ENCODE results near the gene GDF7. TPM values are rescaled to one million over a fixed set of nuclear protein-coding genes. Genes with fewer than 3 reads are reported as not detected.

Gene GDF7
- total RNA-seq, 2 experiments from 2014 or later = 0.02 to 0.05 TPM

- H3K27me3 Mint-ChIP-seq = no peaks in the 10 kb centered on the region
- CTCF ChIA-PET = no interaction called here
- no peaks in the 10 kb centered on the region for H3K9me3 Mint-ChIP-seq
- H3K27ac Mint-ChIP-seq = no peak overlapping the region
- no peak overlapping the region for H3K4me3 Mint-ChIP-seq
- POLR2A ChIA-PET = no interaction called here
- intact Hi-C loops (cut with micrococcal nuclease) = no loop called here
- peaks cover 10% of the 10 kb centered on the region for H3K36me3 Mint-ChIP-seq
- no peak for DNase-seq
- no peaks in the 10 kb centered on the region for H3K4me1 Mint-ChIP-seq (ENCODE audit: low read depth)
These were observed 43.2 kb upstream of the GDF7 start for GRCh38 chr2:20623741-20624155.

- H3K27ac Mint-ChIP-seq = no peak overlapping the region
- CTCF ChIA-PET = no interaction called here
- intact Hi-C loops (cut with micrococcal nuclease) = no loop called here
- DNase-seq = no peak
- H3K27me3 Mint-ChIP-seq = no peaks in the 10 kb centered on the region
- peaks cover 11% of the 10 kb centered on the region for H3K36me3 Mint-ChIP-seq
- H3K9me3 Mint-ChIP-seq = no peaks in the 10 kb centered on the region
- POLR2A ChIA-PET = no interaction called here
- no peak overlapping the region for H3K4me3 Mint-ChIP-seq
- H3K4me1 Mint-ChIP-seq (ENCODE audit: low read depth) = no peaks in the 10 kb centered on the region
These were observed 42.6 kb upstream of the GDF7 start for GRCh38 chr2:20624156-20624883.

DNA sequence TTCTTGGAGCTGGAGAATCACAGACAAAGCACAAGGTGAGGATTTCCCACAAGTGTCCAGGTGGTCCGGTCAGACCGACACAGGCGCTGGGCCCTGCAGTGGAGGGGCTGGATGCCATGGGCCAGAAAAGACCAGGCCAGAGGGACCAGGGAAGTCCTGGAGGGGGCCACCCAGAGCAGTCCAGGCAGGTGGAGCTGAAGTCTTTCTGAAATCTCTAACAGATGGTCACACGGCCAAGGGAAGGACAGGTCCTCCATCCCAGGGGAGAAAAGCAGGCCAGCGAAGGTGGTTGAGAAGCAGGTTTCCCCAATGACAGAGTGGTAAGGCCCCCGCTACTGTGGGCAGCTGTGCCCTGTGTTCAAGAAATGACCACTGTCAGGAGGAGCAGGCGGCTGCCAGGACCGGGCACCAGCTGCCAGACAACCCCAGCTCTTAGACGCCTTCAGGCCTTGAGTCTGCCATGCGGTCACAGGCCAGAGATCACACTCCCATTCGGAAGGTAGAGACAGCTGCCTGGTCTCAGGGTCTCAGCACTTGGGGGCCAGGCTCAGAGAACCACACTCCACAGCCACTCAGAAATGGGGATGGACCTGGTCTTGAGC, 42.0 kb upstream of the GDF7 start:
- intact Hi-C loops (cut with micrococcal nuclease) = no loop called here
- DNase-seq = no peak
- H3K9me3 Mint-ChIP-seq = no peaks in the 10 kb centered on the region
- no peak overlapping the region for H3K4me3 Mint-ChIP-seq
- no peaks in the 10 kb centered on the region for H3K27me3 Mint-ChIP-seq
- POLR2A ChIA-PET = no interaction called here
- CTCF ChIA-PET = no interaction called here
- H3K4me1 Mint-ChIP-seq (ENCODE audit: low read depth) = no peaks in the 10 kb centered on the region
- peaks cover 11% of the 10 kb centered on the region for H3K36me3 Mint-ChIP-seq
- no peak overlapping the region for H3K27ac Mint-ChIP-seq

DNA sequence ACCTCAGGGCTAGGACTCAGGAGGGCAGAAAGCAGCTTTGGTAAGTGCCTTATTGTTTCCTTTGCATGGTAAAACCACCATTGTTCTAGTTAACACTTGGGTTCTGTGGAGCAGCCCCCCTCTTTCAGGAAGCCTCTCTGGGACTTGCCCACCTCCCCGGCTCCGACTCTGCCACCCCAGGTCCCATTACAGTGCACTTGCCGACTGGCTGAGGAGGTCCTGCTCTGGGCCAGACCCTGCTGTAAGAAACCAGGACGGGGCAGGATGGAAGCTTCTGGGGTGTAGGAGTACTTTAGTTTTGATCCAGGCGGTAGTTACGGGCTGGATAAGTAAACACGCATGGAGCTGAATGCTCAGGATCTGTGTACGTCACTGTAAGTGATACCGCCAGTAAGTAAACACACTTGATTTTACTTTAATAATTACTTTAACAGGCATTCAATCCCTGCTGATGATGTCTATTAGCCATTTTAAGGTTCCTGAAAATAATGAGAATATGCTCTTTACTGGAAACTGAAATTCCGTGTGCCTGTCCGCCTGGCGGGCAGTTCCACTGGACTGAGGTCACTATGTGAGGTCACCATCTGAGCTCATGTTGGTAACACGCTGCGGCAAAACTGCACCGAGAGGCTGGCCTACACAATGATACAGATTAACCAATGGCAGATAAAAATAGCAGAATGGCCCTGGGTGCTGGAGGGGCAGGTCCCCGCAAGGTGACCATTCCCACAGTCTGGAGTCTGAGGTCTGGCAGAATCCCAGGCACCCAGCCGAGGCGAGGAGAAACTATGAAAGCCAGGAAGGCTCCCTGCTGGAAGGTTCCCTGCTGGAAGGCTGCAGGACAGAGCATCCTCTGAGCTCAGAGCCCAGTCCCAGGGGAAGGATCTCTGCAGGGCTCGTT, 41.2 kb upstream of the GDF7 start:
- Mint-ChIP-seq H3K36me3 (peaks cover 9% of the 10 kb centered on the region), H3K27me3 (no peaks in the 10 kb centered on the region), H3K4me3 (no peak overlapping the region), H3K9me3 (no peaks in the 10 kb centered on the region), H3K4me1 (ENCODE audit: low read depth) (no peaks in the 10 kb centered on the region), H3K27ac (no peak overlapping the region)
- no peak for DNase-seq
- intact Hi-C loops (cut with micrococcal nuclease) = no loop called here
- POLR2A ChIA-PET = no interaction called here
- CTCF ChIA-PET = interaction anchor here (1.3 kb wide), 1 partner anchor 16 kb away, joined by 3 read pairs; no protein-coding TSS in a partner anchor

GRCh38 chr2:20626392-20626697, 40.6 kb upstream of the GDF7 start:
- no peak for DNase-seq
- CTCF ChIA-PET = interaction anchor here (1.3 kb wide), 1 partner anchor 16 kb away, joined by 3 read pairs; no protein-coding TSS in a partner anchor
- POLR2A ChIA-PET = no interaction called here
- Mint-ChIP-seq H3K9me3 (no peaks in the 10 kb centered on the region), H3K4me3 (no peak overlapping the region), H3K36me3 (peaks cover 7% of the 10 kb centered on the region), H3K4me1 (ENCODE audit: low read depth) (no peaks in the 10 kb centered on the region), H3K27me3 (no peaks in the 10 kb centered on the region), H3K27ac (no peak overlapping the region)
- intact Hi-C loops (cut with micrococcal nuclease) = no loop called here

DNA sequence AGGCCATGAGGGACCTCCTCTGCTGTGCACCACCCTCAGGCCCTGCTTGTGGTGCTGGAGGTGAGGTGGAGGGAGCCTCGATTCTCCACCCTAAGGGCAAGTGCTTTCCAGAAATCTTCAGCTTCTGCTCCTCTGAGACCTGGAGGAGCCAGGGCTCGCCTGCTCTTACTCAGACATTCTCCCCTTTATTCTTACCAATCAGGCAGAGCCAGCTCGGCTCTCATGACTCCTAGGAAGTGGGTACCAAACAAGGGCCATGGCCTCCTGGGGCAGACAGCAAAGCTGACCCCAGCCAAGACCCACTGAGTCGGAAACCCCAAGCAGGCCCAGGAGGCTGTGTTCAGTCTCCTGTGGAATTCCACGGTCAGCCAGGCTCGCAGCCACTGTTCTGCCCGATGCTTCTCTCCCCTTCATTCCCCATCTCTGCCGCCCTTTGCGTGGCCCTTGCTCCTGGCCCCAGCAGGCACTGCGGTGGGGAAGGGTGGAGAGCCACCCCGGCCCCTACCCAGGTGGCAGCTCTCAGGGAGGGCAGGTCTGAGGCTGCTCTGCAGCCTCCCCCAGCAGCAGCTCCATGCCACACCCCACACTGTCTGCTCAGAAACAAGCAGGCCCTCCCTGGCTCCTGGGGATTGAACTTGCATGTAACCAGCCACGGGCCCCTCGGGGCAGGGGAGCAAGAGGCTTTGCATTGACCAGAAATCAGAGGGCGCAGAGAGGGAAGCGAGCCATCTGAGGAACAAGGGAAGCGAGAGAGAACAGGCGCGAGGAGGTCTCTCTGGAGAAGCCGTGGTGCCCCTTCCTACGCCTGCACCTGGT, 40.0 kb upstream of the GDF7 start:
- no peaks in the 10 kb centered on the region for H3K9me3 Mint-ChIP-seq
- DNase-seq = no peak
- H3K4me3 Mint-ChIP-seq = no peak overlapping the region
- no peak overlapping the region for H3K27ac Mint-ChIP-seq
- no peaks in the 10 kb centered on the region for H3K4me1 Mint-ChIP-seq (ENCODE audit: low read depth)
- CTCF ChIA-PET = interaction anchor here (1.3 kb wide), 1 partner anchor 15 kb away, joined by 3 read pairs; no protein-coding TSS in a partner anchor
- no peaks in the 10 kb centered on the region for H3K27me3 Mint-ChIP-seq
- intact Hi-C loops (cut with micrococcal nuclease) = no loop called here
- POLR2A ChIA-PET = no interaction called here
- H3K36me3 Mint-ChIP-seq = peaks cover 7% of the 10 kb centered on the region

DNA sequence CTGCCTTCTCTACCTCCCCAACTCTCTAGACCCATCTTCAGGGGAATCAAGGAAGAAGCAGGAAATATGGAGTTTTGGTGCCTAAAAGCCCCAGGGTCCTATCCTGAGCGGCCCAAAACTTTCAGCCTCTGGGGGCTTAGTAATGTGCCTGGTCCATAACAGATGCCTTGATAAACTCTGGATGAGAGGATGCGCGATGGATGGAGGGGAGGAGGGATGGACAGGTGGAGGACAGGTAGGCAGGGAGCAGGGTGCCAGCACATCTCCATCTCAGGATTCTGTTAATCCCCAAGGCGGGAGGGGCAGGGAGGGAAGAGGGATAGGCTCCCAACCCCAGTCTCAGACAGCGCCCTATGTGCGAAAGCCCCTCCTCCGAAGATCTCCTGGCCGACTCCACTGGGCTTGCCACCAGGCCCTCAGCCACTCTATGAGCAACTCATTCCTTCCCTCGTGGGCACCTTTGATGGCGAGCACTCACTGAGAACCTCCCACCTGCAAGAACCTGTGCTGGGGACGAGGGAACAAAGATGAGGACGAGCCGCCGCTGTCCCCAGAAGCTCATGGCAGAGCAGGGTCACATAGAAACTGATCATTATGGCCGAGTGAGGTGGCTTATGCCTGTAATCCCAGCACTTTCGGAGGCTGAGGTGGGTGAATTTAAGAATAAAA, 39.1 kb upstream of the GDF7 start:
- Mint-ChIP-seq H3K4me3 (no peak overlapping the region), H3K36me3 (peaks cover 5% of the 10 kb centered on the region), H3K4me1 (ENCODE audit: low read depth) (no peaks in the 10 kb centered on the region), H3K9me3 (no peaks in the 10 kb centered on the region), H3K27me3 (no peaks in the 10 kb centered on the region), H3K27ac (no peak overlapping the region)
- ChIA-PET CTCF (no interaction called here), POLR2A (no interaction called here)
- intact Hi-C loops (cut with micrococcal nuclease) = no loop called here
- DNase-seq = no peak

DNA sequence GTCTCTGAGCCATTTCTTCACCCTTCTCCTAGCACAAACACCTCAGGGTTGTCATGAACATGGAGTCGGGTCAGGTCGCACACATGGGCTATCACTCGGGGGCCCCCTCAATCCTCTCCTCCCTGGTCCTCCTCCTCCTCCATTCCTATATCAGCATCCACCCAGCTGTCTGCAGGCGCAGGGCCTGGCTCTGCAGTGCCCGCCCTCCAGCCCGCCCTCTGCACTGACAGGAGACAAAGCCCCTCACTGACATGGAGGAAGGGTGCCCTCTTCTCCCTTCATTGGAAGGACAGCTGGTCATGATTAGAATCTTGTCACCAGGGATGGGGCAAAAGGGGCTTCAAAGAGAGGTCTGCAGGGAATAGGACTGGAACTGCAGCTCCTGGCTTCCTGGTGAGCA, 37.8 kb upstream of the GDF7 start:
- H3K27ac Mint-ChIP-seq = no peak overlapping the region
- no peaks in the 10 kb centered on the region for H3K4me1 Mint-ChIP-seq (ENCODE audit: low read depth)
- peaks cover 2% of the 10 kb centered on the region for H3K36me3 Mint-ChIP-seq
- intact Hi-C loops (cut with micrococcal nuclease) = no loop called here
- no peak for DNase-seq
- no peaks in the 10 kb centered on the region for H3K9me3 Mint-ChIP-seq
- ChIA-PET POLR2A (no interaction called here), CTCF (interaction anchor here (0.8 to 1.5 kb wide), 2 partner anchors 14 to 187 kb away, joined by 3 to 7 read pairs; no protein-coding TSS in a partner anchor)
- no peak overlapping the region for H3K4me3 Mint-ChIP-seq
- H3K27me3 Mint-ChIP-seq = no peaks in the 10 kb centered on the region

DNA sequence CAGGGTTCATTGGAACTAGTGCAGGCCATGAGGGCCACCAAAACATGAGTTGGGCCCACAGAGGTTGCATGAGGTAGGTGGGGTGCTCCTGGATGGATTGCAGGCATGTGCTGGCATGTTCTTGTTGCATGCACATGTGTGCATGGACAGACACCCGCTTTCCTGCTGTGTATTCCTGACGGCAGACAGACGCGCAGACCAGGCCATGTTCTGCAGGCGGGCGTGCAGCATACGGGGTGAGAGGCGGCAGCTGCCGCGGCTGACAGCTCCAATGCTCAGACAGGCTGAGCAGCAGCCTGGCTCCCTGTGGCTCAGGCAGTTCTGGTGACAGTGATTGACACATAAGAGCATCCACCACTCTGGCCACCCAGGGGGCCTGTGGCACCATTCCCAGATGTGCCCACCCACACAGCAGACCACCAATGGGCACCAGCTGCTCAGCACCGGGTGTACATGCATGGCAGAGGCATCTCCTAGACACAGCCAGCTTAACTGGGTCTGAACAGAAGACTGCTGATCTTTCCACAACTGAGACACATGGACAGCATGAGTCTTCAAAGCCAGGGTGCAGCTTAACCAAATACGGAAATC, 37.3 kb upstream of the GDF7 start:
- intact Hi-C loops (cut with micrococcal nuclease) = no loop called here
- ChIA-PET CTCF (interaction anchor here (0.8 to 1.5 kb wide), 2 partner anchors 13 to 188 kb away, joined by 3 to 7 read pairs; no protein-coding TSS in a partner anchor), POLR2A (no interaction called here)
- H3K4me1 Mint-ChIP-seq (ENCODE audit: low read depth) = no peaks in the 10 kb centered on the region
- H3K9me3 Mint-ChIP-seq = no peaks in the 10 kb centered on the region
- DNase-seq = no peak
- H3K27me3 Mint-ChIP-seq = no peaks in the 10 kb centered on the region
- H3K4me3 Mint-ChIP-seq = no peak overlapping the region
- H3K36me3 Mint-ChIP-seq = peaks cover 2% of the 10 kb centered on the region
- no peak overlapping the region for H3K27ac Mint-ChIP-seq

- CTCF ChIA-PET = interaction anchor here (0.8 to 3.8 kb wide), 2 partner anchors 11 to 219 kb away, joined by 3 to 19 read pairs; no protein-coding TSS in a partner anchor
- H3K27ac Mint-ChIP-seq = no peak overlapping the region
- intact Hi-C loops (cut with micrococcal nuclease) = no loop called here
These were observed 36.0 kb upstream of the GDF7 start for GRCh38 chr2:20630967-20631366.

DNA sequence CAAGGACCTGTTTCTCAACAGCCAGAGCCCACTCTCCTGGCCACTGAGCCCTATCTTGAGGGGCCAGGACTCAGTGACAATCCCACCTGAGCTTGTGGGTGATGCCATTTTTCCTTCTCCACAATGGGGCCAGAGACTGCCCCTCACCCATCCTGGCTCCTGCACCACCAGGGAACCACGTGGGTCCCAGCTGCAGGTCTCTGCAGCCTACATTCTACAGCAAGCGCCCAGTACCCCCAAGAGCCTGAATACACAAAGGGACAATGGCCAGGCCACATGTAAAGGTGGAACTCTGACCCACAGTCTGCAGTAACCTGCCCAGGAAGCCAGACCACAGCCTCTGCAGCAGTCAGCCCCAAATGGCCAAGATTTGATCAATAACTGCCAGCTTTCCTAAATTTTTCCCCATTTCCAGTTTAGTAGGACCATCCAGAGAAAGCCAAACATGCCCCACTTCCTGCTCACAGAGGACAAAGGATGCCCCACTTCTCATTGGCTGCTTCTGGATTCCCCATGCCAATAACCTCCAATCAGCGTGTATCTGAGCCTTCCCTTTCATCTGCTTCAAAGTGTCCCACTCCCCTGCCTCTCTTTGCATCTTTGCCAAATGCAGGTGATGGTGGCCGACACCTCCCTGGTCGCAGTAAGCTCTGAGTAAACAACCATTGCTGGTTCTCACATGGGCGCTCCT, 35.2 kb upstream of the GDF7 start:
- Mint-ChIP-seq H3K36me3 (peaks cover 8% of the 10 kb centered on the region), H3K9me3 (no peaks in the 10 kb centered on the region), H3K4me3 (no peak overlapping the region), H3K27me3 (no peaks in the 10 kb centered on the region), H3K4me1 (ENCODE audit: low read depth) (no peaks in the 10 kb centered on the region), H3K27ac (no peak overlapping the region)
- POLR2A ChIA-PET = no interaction called here
- CTCF ChIA-PET = interaction anchor here (0.5 to 3.8 kb wide), 3 partner anchors 11 to 220 kb away, joined by 3 to 19 read pairs (median 3); no protein-coding TSS in a partner anchor
- intact Hi-C loops (cut with micrococcal nuclease) = no loop called here
- no peak for DNase-seq

More at GRCh38 chr2:20630967-20631366, 36.0 kb upstream of the GDF7 start:
- POLR2A ChIA-PET = no interaction called here
- no peak overlapping the region for H3K4me3 Mint-ChIP-seq
- no peaks in the 10 kb centered on the region for H3K4me1 Mint-ChIP-seq (ENCODE audit: low read depth)
- H3K36me3 Mint-ChIP-seq = peaks cover 8% of the 10 kb centered on the region
- no peaks in the 10 kb centered on the region for H3K27me3 Mint-ChIP-seq
- DNase-seq = no peak
- H3K9me3 Mint-ChIP-seq = no peaks in the 10 kb centered on the region
